Spleen (tissue), 7 donors: ENCODE data around the gene MB.

Source experiments
- CTCF ChIP-seq, 11 experiments: fragments of 200-600 bp in 7 of 11; fragments of 450-650 bp in 4 of 11; sonication (generic) in 4 of 11; IDR thresholded peaks in 8 of 11; conservative IDR thresholded peaks in 3 of 11; 1 replicate in 7 of 11; 2 replicates in 4 of 11; pipeline versions ENCODE4 v1.4.0 to v1.8.0; 2016 to 2021; ENCODE audit warnings: antibody characterized with exemption in 11 of 11, inconsistent platforms in 4 of 11, mild to moderate bottlenecking in 1 of 11
- POLR2A ChIP-seq, 3 donors: fragments of 450-650 bp; IDR thresholded peaks; one replicate each; pipeline ENCODE4 v1.5.1; 2017; ENCODE audit warnings: antibody characterized with exemption in 3 of 3, mild to moderate bottlenecking in 1 of 3
- POLR2AphosphoS5 ChIP-seq, 3 donors: sonication (generic); formaldehyde crosslinking; IDR thresholded peaks; one replicate each; pipeline ENCODE4 v1.5.1; 2017; ENCODE audit warnings: antibody characterized with exemption in 3 of 3
- donor health status: DM: no; HTN: no; CAD: no; lungs with moderate emphysema.
- donor health status: DM: no; HTN: no; CAD: no.
- donor health status: DM: no; HTN: no; CAD: no.

GRCh38 chr22:35599364-35599763 is 17.8 kb downstream of the MB start:
- TF ChIP-seq CTCF (IDR thresholded peaks at IDR 0.05 in 8 of 11, conservative IDR thresholded peaks at IDR 0.05 in 3 of 11) (no peak), POLR2AphosphoS5 (IDR thresholded peaks at IDR 0.05) (no peak), POLR2A (IDR thresholded peaks at IDR 0.05) (no peak)
